Naive thymus-derived CD8-positive, alpha-beta T cell (primary cell): ENCODE results near the gene KRTAP4-16. TPM values are rescaled to one million over a fixed set of nuclear protein-coding genes. Genes with fewer than 3 reads are reported as not detected.
A peak's percentile ranks its signal among the peaks of the same experiment; 100 is the strongest.
"Not testable (repeated sequence)": the region's sequence is repeated elsewhere in the genome, so short reads cannot be mapped to it uniquely, and the experiment has no call there.

ENCODE experiments used
- ATAC-seq, 2 donors: fragments of 150-1000 bp; cut with Tn5 transposase in 1 of 2; sonication (Bioruptor Pico), chemical (Tn5 transposase) in 1 of 2; 1 replicate in 1 of 2; 2 replicates in 1 of 2; pipeline ENCODE4 v1.10.0; 2021; ENCODE audit warnings: mild to moderate bottlenecking in 2 of 2, moderate library complexity in 2 of 2
- POLR2A ChIA-PET: fragments of 350-600 bp; sonication (Branson Sonifier 250); formaldehyde crosslinking; loops from one replicate; lab custom pipeline; 2021; ENCODE audit warnings: antibody characterized with exemption; lab: Charles Lee
- DNase-seq, 10 donors: peaks; one replicate each; pipeline versions ENCODE4 v3.0.0 to v3.0.0-alpha.2; 2020 to 2022
- H3K27ac Mint-ChIP-seq, 10 donors: one replicate each; pipeline ENCODE4 v1.8.0; 2020 to 2022; ENCODE audit warnings: mild to moderate bottlenecking in 10 of 10, mixed read lengths in 10 of 10, moderate library complexity in 4 of 10, inconsistent platforms in 1 of 10
- H3K27me3 Mint-ChIP-seq, 5 donors: one replicate each; pipeline ENCODE4 v1.8.0; 2021 to 2022; ENCODE audit warnings: mixed read lengths in 5 of 5
- H3K36me3 Mint-ChIP-seq, 3 donors: one replicate each; pipeline ENCODE4 v1.8.0; 2020 to 2022; ENCODE audit warnings: mixed read lengths in 3 of 3, mild to moderate bottlenecking in 2 of 3, inconsistent platforms in 1 of 3
- H3K4me1 Mint-ChIP-seq, 4 donors: one replicate each; pipeline ENCODE4 v1.8.0; 2021 to 2022; ENCODE audit warnings: mixed read lengths in 4 of 4
- H3K4me3 Mint-ChIP-seq, 10 donors: one replicate each; pipeline ENCODE4 v1.8.0; 2020 to 2022; ENCODE audit warnings: mild to moderate bottlenecking in 10 of 10, mixed read lengths in 10 of 10, moderate library complexity in 6 of 10, inconsistent platforms in 1 of 10
- H3K9me3 Mint-ChIP-seq, 9 donors: one replicate each; pipeline ENCODE4 v1.8.0; 2020 to 2022; ENCODE audit warnings: mixed read lengths in 9 of 9, mild to moderate bottlenecking in 3 of 9, inconsistent platforms in 1 of 9, moderate library complexity in 1 of 9
- polyA plus RNA-seq, 3 donors: library from polyadenylated mRNA; unstranded; fragments of 300-500 nt; fragmentation: Illumina TruSeq; gene quantifications; one replicate each; pipeline ENCODE4 v1.2.3, GENCODE V29; 2021
- total RNA-seq, 8 experiments: library from RNA in 2 of 8; stranded (reverse) in 2 of 8; gene quantifications; one replicate each; pipeline ENCODE4 v1.2.3 and lab custom pipeline; 2021 to 2026

KRTAP4-16 gene
- total and polyA plus RNA-seq, 5 experiments from 2014 or later, result not detected

- H3K27ac Mint-ChIP-seq, POLR2A ChIA-PET, ATAC-seq, DNase-seq, H3K4me3 Mint-ChIP-seq, H3K4me1 Mint-ChIP-seq, H3K36me3 Mint-ChIP-seq, H3K9me3 Mint-ChIP-seq: not testable (repeated sequence)
- H3K27me3 Mint-ChIP-seq, result peaks cover 8 to 20% (median 11%) of the 10 kb centered on the region in 5 donors
Measured at GRCh38 chr17:41065016-41065689, 36.9 kb downstream of the KRTAP4-16 start.

GRCh38 chr17:41064301-41064700 is 37.7 kb downstream of the KRTAP4-16 start:
- Mint-ChIP-seq H3K4me1 (peaks cover 0 to 5% (median 1%) of the 10 kb centered on the region in 4 donors), H3K9me3 (no peaks in the 10 kb centered on the region), H3K4me3 (no peak overlapping the region), H3K27ac (no peak overlapping the region), H3K27me3 (peaks cover 11 to 24% (median 18%) of the 10 kb centered on the region in 5 donors), H3K36me3 (no peaks in the 10 kb centered on the region)
- ATAC-seq (no peak), DNase-seq (no peak)
- POLR2A ChIA-PET, result no interaction called here

GRCh38 chr17:41063449-41063848 is 38.6 kb downstream of the KRTAP4-16 start:
- POLR2A ChIA-PET, result no interaction called here
- Mint-ChIP-seq H3K4me1 (no peaks in the 10 kb centered on the region), H3K27me3 (peaks cover 14 to 32% (median 21%) of the 10 kb centered on the region in 5 donors), H3K9me3 (no peaks in the 10 kb centered on the region), H3K4me3 (no peak overlapping the region), H3K27ac (no peak overlapping the region), H3K36me3 (no peaks in the 10 kb centered on the region)
- no peak for ATAC-seq
- no peak for DNase-seq

- DNase-seq (no peak), ATAC-seq (no peak)
- H3K4me1 Mint-ChIP-seq, result no peaks in the 10 kb centered on the region
- peaks cover 0 to 7% (median 4%) of the 10 kb centered on the region in 3 donors for H3K36me3 Mint-ChIP-seq
- peaks cover 14 to 41% (median 22%) of the 10 kb centered on the region in 5 donors for H3K27me3 Mint-ChIP-seq
- POLR2A ChIA-PET, result no interaction called here
- peaks cover 0 to 7% (median 0%) of the 10 kb centered on the region in 9 donors for H3K9me3 Mint-ChIP-seq
- H3K4me3 Mint-ChIP-seq, result no peak overlapping the region
- no peak overlapping the region for H3K27ac Mint-ChIP-seq
Measured at GRCh38 chr17:41061964-41062363, 40.0 kb downstream of the KRTAP4-16 start.

GRCh38 chr17:41060052-41060604 is 41.9 kb downstream of the KRTAP4-16 start, which contains the start of gene KRTAP2-3:
Gene KRTAP2-3, minus strand, starts transcription at chr17:41060114. Its CDS starts 64 bp downstream, at chr17:41060050.
- POLR2A ChIA-PET, result no interaction called here
- H3K27me3 Mint-ChIP-seq, result peaks cover 14 to 56% (median 29%) of the 10 kb centered on the region in 5 donors
- H3K4me3 Mint-ChIP-seq, result no peak within 1 kb of the TSS
- DNase-seq (no peak), ATAC-seq (no peak)
- H3K36me3 Mint-ChIP-seq, result peaks cover 0 to 7% (median 4%) of the 10 kb centered on the region in 3 donors
- peak within 1 kb of the TSS in 2 of 10 donors; percentile 6 for H3K27ac Mint-ChIP-seq
- peaks cover 0 to 7% (median 0%) of the 10 kb centered on the region in 9 donors for H3K9me3 Mint-ChIP-seq
- H3K4me1 Mint-ChIP-seq, result no peaks in the 10 kb centered on the region

GRCh38 chr17:41059276-41060051 is 42.5 kb downstream of the KRTAP4-16 start:
- H3K27me3 Mint-ChIP-seq, result peaks cover 14 to 56% (median 30%) of the 10 kb centered on the region in 5 donors
- H3K4me3 Mint-ChIP-seq, DNase-seq, POLR2A ChIA-PET, H3K36me3 Mint-ChIP-seq, H3K4me1 Mint-ChIP-seq, H3K9me3 Mint-ChIP-seq, ATAC-seq: not testable (repeated sequence)
- H3K27ac Mint-ChIP-seq, result peak overlapping the region in 1 of 10 donors; percentile 6

- Mint-ChIP-seq H3K27me3 (peaks cover 14 to 53% (median 27%) of the 10 kb centered on the region in 5 donors), H3K27ac (no peak overlapping the region), H3K36me3 (peaks cover 0 to 7% (median 4%) of the 10 kb centered on the region in 3 donors), H3K9me3 (peaks cover 0 to 7% (median 0%) of the 10 kb centered on the region in 9 donors), H3K4me3 (no peak overlapping the region), H3K4me1 (no peaks in the 10 kb centered on the region)
- ATAC-seq (no peak), DNase-seq (no peak)
- POLR2A ChIA-PET, result no interaction called here
Measured at GRCh38 chr17:41058741-41059140, 43.3 kb downstream of the KRTAP4-16 start.

- Mint-ChIP-seq H3K27ac (no peak overlapping the region), H3K27me3 (peaks cover 14 to 52% (median 25%) of the 10 kb centered on the region in 5 donors), H3K4me1 (no peaks in the 10 kb centered on the region), H3K36me3 (peaks cover 0 to 7% (median 6%) of the 10 kb centered on the region in 3 donors), H3K9me3 (peaks cover 0 to 7% (median 0%) of the 10 kb centered on the region in 9 donors), H3K4me3 (no peak overlapping the region)
- ATAC-seq, result no peak
- POLR2A ChIA-PET, result no interaction called here
- no peak for DNase-seq
Measured at GRCh38 chr17:41057547-41057946, 44.5 kb downstream of the KRTAP4-16 start.

GRCh38 chr17:41055130-41055529 is 46.9 kb downstream of the KRTAP4-16 start, which contains the start of gene KRTAP2-2:
Gene KRTAP2-2, minus strand, starts transcription at chr17:41055230. Its CDS starts 19 bp downstream, at chr17:41055211.
- POLR2A ChIA-PET, ATAC-seq, H3K27ac Mint-ChIP-seq, DNase-seq, H3K4me3 Mint-ChIP-seq, H3K9me3 Mint-ChIP-seq, H3K36me3 Mint-ChIP-seq, H3K4me1 Mint-ChIP-seq: not testable (repeated sequence)
- peaks cover 10 to 37% (median 18%) of the 10 kb centered on the region in 5 donors for H3K27me3 Mint-ChIP-seq

- H3K4me3 Mint-ChIP-seq, ATAC-seq, H3K27ac Mint-ChIP-seq, POLR2A ChIA-PET, H3K4me1 Mint-ChIP-seq, H3K36me3 Mint-ChIP-seq, DNase-seq, H3K9me3 Mint-ChIP-seq: not testable (repeated sequence)
- peaks cover 9 to 36% (median 18%) of the 10 kb centered on the region in 5 donors for H3K27me3 Mint-ChIP-seq
Measured at GRCh38 chr17:41054556-41054955, 47.5 kb downstream of the KRTAP4-16 start.

- no peak overlapping the region for H3K4me3 Mint-ChIP-seq
- no peak for DNase-seq
- ATAC-seq, result no peak
- peaks cover 6 to 31% (median 14%) of the 10 kb centered on the region in 5 donors for H3K27me3 Mint-ChIP-seq
- H3K27ac Mint-ChIP-seq, result no peak overlapping the region
- H3K9me3 Mint-ChIP-seq, result peaks cover 0 to 7% (median 0%) of the 10 kb centered on the region in 9 donors
- H3K4me1 Mint-ChIP-seq, result no peaks in the 10 kb centered on the region
- POLR2A ChIA-PET, result no interaction called here
- H3K36me3 Mint-ChIP-seq, result peaks cover 0 to 7% (median 6%) of the 10 kb centered on the region in 3 donors
Measured at GRCh38 chr17:41054025-41054424, 48.0 kb downstream of the KRTAP4-16 start.

- Mint-ChIP-seq H3K27ac (no peak overlapping the region), H3K4me1 (no peaks in the 10 kb centered on the region), H3K36me3 (peaks cover 0 to 6% (median 5%) of the 10 kb centered on the region in 3 donors), H3K27me3 (peaks cover 8 to 22% (median 15%) of the 10 kb centered on the region in 5 donors), H3K9me3 (peaks cover 0 to 5% (median 0%) of the 10 kb centered on the region in 9 donors), H3K4me3 (no peak overlapping the region)
- DNase-seq (no peak), ATAC-seq (no peak)
- POLR2A ChIA-PET, result no interaction called here
Measured at GRCh38 chr17:41052566-41052965, 49.4 kb downstream of the KRTAP4-16 start.
